ENCODE results near the gene ADAM8.
"Not testable (repeated sequence)": the region's sequence is repeated elsewhere in the genome, so short reads cannot be mapped to it uniquely, and the experiment has no call there.

The ADAM8 gene

DNA sequence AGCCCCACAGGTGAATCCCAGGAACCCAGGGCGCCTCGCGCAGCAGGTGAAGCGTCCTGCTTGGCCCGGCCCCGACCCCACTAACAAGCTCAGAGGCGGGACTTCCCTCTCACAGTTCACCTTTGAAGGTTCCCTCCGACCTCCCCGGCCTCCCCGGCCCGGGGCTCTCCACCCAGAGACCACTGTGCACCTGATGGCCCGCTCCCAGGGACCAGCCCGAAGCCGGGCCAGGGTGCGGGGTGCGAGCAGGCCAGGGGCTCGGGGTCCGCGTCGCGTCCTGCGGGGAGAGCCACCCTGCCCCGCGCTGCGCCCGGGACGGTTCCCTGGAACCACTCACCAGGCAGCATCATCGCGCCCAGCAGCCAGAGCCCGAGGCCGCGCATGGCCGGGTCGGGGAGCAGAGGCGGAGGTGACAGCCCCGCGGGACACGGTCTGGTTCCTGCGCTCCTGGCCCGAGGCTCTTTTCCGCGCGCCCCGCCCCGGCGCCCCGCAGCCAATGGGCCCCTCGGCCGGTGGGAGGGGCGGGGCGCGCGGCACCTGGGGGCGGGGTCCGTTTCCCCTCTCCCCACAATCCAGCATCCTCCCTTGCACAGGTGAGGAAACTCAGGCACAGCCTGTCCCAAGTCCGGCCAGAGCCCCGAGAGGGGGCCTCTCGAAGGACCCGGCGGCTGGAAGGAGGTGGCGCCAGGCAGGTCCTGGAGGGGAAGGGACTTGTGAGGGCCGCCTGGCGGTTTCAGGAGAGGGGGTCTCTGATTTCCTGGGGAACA lies at the start of gene ADAM8:
Gene ADAM8, minus strand, starts transcription at position 434 of the 767 bp plus-strand sequence. Its CDS starts 51 bp downstream, at position 383.
- DNase-seq (ENCODE audit: low read depth in 2 of 2) = peak in 1 of 2 donors; percentile 63

DNA sequence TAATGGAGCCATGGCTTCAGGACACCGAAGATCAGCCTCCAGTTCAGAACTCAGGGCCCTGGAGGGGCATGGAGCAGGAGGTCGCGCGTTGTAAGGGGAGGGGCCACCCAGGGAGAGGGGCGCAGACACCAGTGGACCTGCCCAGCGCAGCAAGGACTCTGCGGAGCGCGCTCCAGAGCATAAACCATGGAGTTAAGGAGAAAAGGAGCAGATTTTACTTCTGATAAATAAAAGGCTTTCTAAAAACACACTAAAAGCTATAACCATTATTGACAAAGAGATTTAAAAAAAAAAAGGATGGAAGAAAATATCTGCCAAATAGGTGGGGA lies 49.5 kb upstream of the ADAM8 start:
- no peak for DNase-seq (ENCODE audit: low read depth in 2 of 2)

DNA sequence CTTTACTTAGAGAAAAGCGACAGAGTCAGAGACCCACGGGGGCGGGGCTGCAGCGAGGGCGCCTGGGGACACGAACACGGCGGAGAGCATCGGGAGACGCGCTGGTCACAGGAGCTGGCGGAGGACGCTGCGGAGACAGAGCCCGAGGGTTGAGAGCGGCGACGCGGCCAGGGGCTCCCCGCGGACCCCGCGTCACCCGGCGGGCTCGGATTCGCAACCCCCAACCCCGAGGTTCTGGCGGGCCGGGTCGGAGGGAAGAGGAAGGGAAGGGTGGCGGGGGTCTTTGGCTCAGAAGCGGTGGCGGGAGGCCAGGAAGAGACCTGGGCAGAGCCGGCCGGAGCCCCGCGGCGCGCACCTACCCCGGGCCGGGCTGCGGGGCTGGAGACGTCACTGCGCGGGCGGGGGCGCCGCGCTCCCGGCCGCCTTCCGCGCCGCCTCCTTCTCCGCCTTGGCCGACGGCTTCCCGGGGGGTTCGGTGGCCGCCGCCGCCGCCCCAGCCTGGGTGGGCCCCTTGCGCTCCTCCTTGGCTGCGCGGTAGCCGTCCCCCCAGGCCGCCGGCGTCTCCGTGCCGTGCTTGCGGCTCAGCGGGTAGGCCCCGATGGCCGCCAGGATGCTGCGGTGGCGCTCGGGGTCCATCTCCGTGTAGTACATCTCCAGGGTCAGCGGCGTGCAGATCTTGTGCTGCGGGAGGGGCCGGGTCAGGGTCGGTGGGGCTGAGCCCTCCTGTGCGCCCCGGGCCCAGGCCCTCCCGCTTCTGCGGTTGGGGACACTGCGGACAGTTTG lies 49.0 kb upstream of the ADAM8 start:
- DNase-seq (ENCODE audit: low read depth in 2 of 2) = no peak

DNA sequence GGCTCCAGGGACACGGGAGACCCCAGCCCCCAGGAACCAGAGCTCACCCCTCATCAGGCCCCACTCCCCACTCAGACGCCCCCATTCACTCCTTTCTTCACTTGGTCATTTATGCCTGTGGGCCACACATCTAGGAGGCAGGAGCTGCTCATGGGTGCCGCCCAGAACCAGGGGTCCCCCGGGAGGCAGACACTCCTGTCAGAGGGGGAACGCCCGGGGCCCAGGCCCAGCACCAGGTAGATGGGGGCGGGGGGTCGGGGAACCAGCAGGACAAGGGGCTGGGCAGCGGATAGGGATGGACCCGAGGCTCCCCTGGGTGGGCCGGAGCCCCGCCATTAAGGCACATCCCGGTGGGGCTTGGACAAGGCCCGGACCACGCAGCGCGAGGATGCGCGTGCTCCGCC lies 48.2 kb upstream of the ADAM8 start:
- DNase-seq (ENCODE audit: low read depth in 2 of 2) = no peak

DNA sequence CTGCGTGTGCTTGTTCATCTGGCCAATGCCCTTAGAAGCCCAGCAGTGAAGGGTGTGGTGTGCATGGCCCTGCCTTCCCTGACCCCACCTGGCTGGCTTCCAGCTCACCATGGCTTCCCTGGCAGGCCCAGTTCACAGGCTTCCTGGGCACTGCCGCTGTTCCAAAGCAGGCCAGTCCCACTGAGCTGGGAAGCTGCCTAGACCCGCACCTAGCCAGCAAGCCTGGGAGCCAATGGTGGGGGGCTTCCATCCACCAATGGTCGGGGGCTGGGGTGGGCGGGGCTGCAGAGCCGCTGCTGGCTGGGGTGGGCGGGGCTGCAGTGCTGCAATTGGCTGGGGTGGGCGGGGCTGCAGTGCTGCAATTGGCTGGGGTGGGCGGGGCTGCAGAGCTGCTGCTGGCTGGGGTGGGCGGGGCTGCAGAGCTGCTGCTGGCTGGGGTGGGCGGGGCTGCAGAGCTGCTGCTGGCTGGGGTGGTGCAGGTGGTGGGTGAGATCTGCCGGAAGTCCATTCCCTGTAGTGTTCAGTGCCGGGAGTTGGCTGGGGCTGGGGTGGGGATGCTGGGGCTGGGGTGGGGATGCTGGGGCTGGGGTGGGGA lies 47.6 kb upstream of the ADAM8 start:
- peak; percentile 30 to 50 for DNase-seq (ENCODE audit: low read depth in 2 of 2)

DNA sequence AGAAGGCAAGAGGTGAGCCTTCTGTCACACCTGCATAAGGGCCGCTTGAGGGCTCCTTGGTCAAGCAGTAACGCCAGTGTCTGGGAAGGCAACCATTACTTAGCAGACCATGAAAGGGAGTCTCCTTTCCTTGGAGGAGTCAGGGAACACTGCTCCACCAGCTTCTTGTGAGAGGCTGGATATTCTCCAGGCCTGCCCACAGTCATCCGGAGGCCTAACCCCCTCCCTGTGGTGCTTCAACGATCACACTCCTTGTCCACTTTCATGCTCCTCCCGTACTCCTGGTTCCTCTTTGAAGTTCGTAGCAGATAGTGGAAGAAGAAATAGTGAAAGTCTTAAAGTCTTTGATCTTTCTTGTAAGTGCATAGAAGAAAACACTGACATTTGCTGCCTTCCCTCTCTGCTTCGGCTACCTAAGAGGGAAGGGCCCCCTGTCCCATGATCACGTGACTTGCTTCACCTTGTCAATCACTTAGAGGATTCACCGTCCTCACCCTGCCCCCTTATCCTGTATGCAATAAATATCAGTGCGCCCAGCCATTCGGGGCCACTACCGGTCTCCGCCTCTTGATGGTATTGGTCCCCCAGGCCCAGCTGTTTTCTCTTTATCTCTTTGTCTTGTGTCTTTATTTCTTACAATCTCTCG lies 45.5 kb upstream of the ADAM8 start:
- not testable (repeated sequence) for DNase-seq (ENCODE audit: low read depth in 2 of 2)

DNA sequence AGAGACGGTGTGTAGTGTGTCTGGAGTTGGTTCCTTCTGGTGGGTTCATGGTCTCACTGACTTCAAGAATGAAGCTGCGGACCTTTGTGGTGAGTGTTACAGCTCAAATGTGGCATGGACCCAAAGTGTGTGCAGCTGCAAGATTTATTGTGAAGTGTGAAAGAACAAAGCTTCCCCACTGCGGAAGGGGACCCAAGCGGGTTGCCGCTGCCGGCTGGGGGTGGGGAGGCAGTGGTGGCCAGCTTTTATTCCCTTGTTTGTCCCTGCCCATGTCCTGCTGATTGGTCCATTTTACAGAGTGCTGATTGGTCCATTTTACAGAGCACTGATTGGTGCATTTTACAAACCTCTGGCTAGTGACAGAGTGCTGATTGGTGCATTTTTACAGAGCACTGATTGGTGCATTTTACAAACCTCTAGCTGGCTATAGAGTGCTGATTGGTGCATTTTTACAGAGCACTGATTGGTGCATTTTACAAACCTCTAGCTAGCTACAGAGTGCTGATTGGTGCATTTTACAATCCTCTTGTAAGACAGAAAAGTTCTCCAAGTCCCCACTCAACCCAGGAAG lies 44.3 kb upstream of the ADAM8 start:
- not testable (repeated sequence) for DNase-seq (ENCODE audit: low read depth in 2 of 2)

- peak in 1 of 2 donors; percentile 46 for DNase-seq (ENCODE audit: low read depth in 2 of 2)
These were observed 41.9 kb upstream of the ADAM8 start for GRCh38 chr10:133318494-133319127.

- DNase-seq (ENCODE audit: low read depth in 2 of 2) = no peak
These were observed 40.1 kb upstream of the ADAM8 start for GRCh38 chr10:133316732-133317131.

- DNase-seq (ENCODE audit: low read depth in 2 of 2) = no peak
These were observed 39.6 kb upstream of the ADAM8 start for GRCh38 chr10:133316266-133316665.

DNA sequence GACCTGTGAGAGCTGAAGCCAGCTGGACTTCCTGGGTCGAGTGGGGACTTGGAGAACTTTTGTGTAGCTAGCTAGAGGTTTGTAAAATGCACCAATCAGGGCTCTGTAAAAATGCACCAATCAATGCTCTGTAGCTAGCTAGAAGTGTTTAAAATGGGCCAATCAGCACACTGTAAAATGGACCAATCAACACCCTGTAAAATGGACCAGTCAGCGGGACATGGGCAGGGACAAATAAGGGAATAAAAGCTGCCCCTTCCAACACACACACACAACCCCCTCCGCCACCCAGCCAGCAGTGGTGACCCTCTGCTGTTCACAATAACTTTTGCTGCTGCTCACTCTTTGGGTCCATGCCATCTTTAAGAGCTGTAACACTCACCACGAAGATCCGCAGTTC lies 39.2 kb upstream of the ADAM8 start:
- no peak for DNase-seq (ENCODE audit: low read depth in 2 of 2)

GRCh38 chr10:133314911-133315310 lies 38.2 kb upstream of the ADAM8 start:
- DNase-seq (ENCODE audit: low read depth in 2 of 2) = no peak

DNA sequence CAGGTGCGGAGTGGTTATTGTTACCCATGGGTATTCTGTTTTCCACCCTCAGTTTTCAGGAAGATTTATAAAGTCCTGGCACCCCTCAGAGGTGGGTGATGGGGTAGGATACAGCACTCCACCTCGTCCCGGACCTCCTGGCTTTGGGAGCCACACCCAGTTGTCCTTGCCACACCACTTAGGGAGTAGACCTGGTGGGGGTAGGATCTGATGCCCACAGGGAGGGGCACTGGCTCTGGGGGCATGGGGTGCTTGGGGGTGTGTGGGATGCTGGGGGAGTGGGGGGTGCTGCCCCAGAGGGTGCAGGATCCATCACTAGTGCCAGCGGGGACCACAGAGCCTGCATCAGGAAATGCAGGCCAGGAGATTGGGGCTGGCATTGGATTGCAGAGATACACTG lies 36.5 kb upstream of the ADAM8 start:
- DNase-seq (ENCODE audit: low read depth in 2 of 2) = no peak

GRCh38 chr10:133312769-133313145 lies 36.1 kb upstream of the ADAM8 start:
- no peak for DNase-seq (ENCODE audit: low read depth in 2 of 2)

DNA sequence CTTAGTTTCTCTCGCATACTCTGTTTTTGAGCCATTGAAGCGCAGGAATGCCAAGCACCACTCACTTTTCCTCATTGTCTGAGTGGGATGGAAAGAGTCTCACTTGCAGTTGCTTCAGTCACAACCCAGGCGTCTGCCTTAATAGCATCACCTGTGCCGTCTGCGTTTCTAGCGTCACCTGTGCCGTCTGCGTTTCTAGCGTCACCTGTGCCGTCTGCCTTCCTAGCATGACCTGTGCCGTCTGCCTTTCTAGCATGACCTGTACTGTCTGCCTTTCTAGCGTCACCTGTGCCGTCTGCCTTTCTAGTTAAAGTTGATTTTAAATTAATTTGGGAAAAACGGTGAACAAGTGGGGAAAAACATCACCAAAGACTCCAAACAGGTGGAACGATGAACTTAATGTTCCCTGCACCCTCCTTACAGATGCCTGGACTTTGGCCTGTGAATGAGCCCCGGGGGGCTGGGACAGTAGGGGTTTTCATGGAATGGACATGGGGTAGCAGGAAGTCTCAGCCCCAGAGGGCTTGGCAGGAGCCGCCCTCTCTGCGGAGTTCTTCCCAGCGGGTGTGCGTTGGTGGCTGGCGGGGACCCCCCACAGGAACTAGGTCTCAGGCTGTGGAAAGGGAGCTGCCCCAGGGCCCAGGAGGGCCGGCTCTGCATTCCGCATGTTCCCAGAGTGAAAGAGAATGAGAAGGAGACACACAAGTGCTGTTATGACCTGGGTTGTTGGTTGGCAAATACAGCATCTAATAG lies 35.5 kb upstream of the ADAM8 start:
- DNase-seq (ENCODE audit: low read depth in 2 of 2) = no peak

GRCh38 chr10:133311570-133311969 lies 34.9 kb upstream of the ADAM8 start:
- no peak for DNase-seq (ENCODE audit: low read depth in 2 of 2)

DNA sequence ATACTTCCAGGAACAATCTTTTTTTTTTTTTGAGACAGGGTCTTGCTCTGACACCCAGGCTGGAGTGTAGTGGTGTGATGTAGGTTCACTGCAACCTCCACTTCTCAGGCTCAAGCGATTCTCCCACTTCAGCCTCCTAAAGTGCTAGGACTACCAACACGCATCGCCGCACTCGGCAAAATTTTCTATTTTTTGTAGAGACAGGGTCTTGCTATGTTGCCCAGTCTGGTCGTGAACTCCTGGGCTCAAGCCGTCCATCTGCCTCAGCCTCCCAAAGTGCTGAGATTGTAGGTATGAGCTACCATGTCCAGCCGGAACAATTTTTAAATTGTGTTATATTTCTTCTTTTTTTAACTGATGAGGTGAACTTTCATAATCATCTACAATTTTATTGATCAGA lies 34.1 kb upstream of the ADAM8 start:
- DNase-seq (ENCODE audit: low read depth in 2 of 2) = no peak

GRCh38 chr10:133310399-133310755 lies 33.7 kb upstream of the ADAM8 start:
- no peak for DNase-seq (ENCODE audit: low read depth in 2 of 2)

- DNase-seq (ENCODE audit: low read depth in 2 of 2) = no peak
These were observed 33.2 kb upstream of the ADAM8 start for GRCh38 chr10:133309720-133310398.

DNA sequence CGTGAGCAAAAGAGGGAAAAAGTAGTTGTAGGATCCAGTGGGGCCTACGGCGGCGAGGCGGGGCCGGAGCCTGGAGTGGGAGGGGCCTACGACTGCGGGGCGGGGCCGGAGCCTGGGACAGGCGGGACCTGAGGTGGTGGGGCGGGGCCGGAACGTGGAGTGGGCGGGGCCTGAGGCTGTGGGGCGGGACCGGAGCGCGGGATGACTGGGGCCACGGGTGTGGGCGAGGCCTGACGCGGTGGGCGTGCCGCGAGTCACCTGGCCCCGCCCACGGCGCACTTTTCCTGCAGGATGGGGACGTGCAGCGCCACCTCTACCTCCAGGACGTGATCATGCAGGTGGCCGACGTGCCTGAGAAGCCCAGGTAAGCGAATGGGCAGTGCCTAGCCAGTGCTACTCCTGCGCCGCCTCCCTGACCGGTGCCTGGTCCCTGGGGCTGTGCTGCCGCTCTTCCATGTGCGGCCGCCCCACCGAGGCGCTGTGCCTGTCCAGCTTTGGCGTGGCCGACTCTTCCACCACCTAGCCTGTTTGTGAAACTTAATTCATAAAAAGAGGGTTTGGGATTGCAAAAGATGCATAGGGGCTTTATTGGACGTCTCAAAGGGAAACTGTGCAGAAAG lies 32.5 kb upstream of the ADAM8 start:
- peak; percentile 78 to 88 for DNase-seq (ENCODE audit: low read depth in 2 of 2)
